NCI-H2107 treated with DMSO at 0.1 percent for 48 hours (cell line): ENCODE measurements around the gene OAT.

Experiments used
- DNase-seq: peaks from one replicate; lab custom pipeline; 2025; ENCODE audit not compliant: unreplicated experiment; lab: John Stamatoyannopoulos, UW

OAT gene

GRCh38 chr10:124407456-124407855 is 11.3 kb downstream of the OAT start:
- DNase-seq, result no peak

DNA sequence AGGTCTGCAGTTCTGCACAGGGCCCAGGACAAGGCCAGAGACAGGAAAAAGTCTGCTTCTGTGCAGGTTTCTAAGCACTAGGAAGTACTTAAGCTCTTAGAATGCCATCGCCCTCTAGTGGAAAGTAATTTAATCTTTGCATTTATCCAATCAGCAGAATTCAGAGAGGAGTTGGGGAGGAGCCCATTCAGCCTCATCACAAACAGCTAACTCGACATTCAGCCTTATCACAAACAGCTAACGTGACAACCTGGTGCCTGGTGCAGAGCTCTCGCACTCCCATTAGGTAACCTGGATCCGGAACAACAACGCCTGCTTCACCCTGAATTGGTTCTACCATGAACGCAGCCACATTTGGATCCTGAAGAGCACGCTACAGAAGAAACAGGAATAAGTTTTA is 15.2 kb downstream of the OAT start:
- peak; percentile 55 for DNase-seq

DNA sequence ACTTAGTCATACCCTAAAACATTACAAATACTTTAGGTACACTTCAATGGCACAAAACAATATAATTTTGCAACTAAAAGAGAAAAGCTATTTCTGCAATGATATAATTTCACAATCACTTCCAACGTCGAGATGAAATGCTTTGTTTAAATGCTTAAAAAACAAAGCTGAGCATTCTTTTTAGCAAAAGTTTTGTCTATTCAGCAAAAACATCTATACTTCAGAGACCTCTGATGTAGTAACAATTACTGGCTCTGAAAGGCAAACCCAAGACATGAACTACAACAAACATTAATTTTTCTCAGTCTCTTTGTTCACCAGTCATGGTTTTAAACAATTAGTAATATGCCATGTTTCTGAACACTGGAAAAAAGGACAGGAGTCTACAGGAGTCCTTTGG is 16.4 kb downstream of the OAT start:
- DNase-seq, result no peak

DNA sequence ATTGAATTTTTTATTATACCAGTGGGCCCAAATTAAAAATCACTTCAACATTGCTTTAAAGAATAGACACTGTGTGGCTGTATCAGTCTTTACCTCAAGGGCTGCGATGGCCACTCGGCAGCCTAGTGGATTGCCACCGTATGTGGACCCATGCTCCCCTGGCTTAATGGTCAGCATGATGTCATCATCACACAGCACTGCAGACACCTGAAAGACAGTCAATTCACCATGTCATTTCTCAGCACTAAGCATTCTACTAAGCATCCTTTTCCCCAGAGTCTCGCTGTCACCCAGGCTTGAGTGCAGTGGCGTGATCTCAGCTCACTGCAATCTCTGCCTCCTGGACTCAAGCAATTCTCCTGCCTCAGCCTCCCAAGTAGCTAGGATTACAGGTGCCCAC is 17.1 kb downstream of the OAT start:
- DNase-seq, result no peak

- no peak for DNase-seq
Observed at GRCh38 chr10:124394583-124394982, 24.1 kb downstream of the OAT start.

DNA sequence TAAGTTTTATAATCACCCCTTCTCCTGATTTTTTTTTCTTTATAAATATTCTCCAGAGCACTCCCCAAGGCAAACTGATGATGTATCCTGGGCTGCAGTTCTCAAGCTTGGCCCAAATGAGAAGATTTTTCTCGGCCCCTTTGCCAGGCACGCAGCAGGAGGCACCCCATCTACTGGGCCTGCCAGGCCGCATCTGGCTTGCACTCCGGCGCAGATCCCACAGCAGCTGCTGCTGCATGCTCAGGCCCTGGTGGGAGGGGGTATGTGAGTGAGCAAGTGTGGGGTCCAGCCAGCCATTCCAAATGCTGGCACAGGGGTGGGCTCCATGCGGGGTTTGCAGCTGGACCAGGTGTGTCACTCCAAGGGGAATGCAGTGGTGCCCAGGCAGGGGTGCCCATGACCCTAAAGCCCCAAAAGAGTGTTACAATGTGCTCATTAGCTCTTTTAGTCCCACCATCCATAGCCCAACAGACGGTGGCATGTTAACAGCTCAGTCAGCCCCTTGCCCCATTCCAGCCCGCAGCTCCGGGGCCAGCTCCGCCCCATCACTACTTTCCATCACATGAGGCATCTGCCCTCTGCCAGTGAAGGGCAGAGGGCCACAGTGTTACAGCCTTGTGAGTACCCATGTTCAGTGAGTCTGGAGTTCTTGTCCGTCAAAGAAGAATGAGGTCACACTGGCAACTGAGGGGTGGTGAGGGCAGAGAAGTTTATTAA is 25.9 kb downstream of the OAT start:
- no peak for DNase-seq

- DNase-seq, result no peak
Observed at GRCh38 chr10:124390471-124391187, 28.1 kb downstream of the OAT start.

GRCh38 chr10:124389613-124390361 is 28.9 kb downstream of the OAT start:
- DNase-seq, result no peak

DNA sequence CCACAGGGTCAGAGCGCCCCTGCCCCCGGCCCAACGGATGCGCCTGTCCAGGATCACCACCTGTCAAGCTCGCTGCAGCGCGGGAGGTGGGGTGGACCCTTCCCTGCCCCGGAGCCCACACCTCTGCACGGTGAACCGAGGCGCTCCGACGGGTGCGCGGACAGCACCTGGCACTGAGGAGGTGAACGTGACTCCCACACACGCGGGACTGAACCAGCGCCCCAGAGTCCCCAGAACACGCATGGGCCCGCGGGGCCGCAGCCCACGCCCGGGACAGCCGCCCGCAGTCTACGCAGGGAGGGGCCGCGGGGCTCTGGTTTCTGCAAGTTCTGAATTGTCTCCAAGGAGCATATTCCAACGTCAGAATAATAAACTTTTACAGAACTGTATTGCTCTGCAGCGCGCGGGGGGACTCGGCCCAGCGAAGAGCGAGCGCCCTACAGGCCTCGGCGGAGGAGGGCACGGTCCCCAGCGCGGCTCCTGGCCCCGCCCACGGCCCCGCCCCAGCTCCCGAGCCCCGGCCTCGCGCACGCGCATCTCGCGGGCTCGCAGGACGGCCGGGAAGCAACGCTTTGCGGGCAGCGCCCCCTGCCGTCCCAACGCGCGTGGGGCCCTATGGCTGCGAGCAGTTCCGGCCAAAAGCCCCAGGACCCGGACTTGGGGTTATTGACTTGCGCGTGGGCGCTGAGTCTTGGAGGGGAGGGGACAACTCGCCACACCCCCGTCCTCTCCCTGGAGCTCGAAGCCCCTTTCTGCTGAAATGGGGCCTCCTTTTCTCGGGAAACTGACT is 29.7 kb downstream of the OAT start:
- peak; percentile 14 for DNase-seq

- DNase-seq, result no peak
Observed at GRCh38 chr10:124388476-124388822, 30.3 kb downstream of the OAT start.

GRCh38 chr10:124387078-124387874 is 31.4 kb downstream of the OAT start:
- DNase-seq, result no peak

- no peak for DNase-seq
Observed at GRCh38 chr10:124386186-124387077, 32.3 kb downstream of the OAT start.

- DNase-seq, result no peak
Observed at GRCh38 chr10:124385627-124386185, 33.0 kb downstream of the OAT start.

GRCh38 chr10:124384591-124385190 is 34.0 kb downstream of the OAT start:
- DNase-seq, result no peak

DNA sequence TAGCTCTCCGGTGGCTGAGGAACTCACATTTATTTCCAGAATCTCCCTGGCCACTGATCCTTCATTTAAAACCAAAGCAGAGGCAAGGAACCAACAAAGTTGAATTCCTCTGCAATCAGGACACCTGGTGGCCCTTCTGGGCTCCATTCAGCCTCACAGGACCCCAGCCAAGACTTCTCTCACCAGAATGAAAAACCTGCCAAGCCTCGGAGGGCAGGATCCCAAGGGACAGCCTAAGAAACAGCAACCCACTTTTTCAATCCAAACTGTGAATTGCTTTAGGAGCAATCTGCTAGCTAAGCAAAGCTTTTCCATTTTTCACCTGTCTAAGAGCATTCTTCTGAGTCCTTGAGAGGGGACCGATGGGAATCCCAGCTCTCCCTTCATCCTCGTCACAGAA is 34.6 kb downstream of the OAT start:
- no peak for DNase-seq

DNA sequence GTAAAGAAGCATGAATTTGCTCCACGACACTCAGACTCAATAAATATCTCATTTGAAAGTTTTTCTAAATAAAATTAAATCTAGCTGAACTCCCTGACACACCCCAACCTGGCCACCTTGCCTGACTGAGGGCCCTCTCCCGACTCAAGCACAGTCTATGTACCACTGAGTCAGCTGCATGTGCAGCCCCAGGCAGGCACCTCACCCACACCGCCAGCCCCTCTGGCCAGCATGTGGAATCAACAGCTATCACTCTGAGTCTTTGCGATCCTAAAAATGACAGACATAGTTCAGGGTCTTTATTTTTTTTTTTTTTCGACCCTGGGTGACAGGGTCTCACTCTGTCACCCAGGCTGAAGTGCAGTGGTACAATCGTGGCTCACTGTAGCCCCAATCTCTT is 35.2 kb downstream of the OAT start:
- DNase-seq, result no peak

GRCh38 chr10:124381011-124381611 is 37.6 kb downstream of the OAT start:
- no peak for DNase-seq

- no peak for DNase-seq
Observed at GRCh38 chr10:124380256-124380995, 38.3 kb downstream of the OAT start.
